Measurements from ENCODE around the gene MED15. TPM values are rescaled to one million over a fixed set of nuclear protein-coding genes. Genes with fewer than 3 reads are reported as not detected.

Gene MED15
- total RNA-seq, 1 donor from 2014 or later, result 83.6 TPM

- H3K9me3 Mint-ChIP-seq (ENCODE audit: unreplicated experiment), result peaks cover 6% of the 10 kb centered on the region
- H3K27me3 Mint-ChIP-seq (ENCODE audit: unreplicated experiment), result peaks cover 5% of the 10 kb centered on the region
- peaks cover 25% of the 10 kb centered on the region for H3K4me1 Mint-ChIP-seq (ENCODE audit: low read depth, unreplicated experiment)
- H3K4me3 Mint-ChIP-seq (ENCODE audit: unreplicated experiment), result no peak overlapping the region
- H3K36me3 Mint-ChIP-seq (ENCODE audit: unreplicated experiment), result peaks cover 4% of the 10 kb centered on the region
- H3K27ac Mint-ChIP-seq (ENCODE audit: unreplicated experiment), result no peak overlapping the region
- no peak for TF ChIP-seq CTCF (IDR thresholded peaks at IDR 0.05; ENCODE audit: partially characterized antibody, unreplicated experiment)
- no peak for DNase-seq
These were observed 15.9 kb downstream of the MED15 start for GRCh38 chr22:20523086-20523983.

DNA sequence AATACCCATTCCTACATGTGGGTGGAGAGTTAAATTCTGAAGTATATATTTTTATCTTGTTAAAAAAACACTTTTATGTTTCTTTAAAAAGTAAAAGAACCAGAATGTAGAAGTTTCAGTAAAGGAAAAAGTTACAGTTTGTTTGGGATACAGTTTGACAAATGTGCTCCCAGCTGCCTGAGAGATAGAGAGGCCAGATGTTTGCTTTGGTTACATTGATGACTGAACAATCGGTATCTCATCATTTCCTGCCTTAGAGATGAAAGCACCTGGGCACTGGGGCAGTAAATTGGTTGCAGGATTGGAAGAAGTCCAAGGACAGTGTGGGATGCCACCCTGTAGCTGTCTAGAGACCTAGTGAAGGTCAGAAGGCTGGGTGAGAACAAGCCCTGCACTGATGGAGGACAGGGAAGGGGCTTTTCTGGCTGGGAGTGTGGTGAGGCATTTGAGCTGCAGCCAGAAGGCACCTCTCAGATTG lies 16.6 kb downstream of the MED15 start:
- Mint-ChIP-seq H3K27me3 (ENCODE audit: unreplicated experiment) (peaks cover 5% of the 10 kb centered on the region), H3K36me3 (ENCODE audit: unreplicated experiment) (peaks cover 4% of the 10 kb centered on the region), H3K9me3 (ENCODE audit: unreplicated experiment) (peaks cover 6% of the 10 kb centered on the region), H3K27ac (ENCODE audit: unreplicated experiment) (no peak overlapping the region), H3K4me1 (ENCODE audit: low read depth, unreplicated experiment) (peaks cover 25% of the 10 kb centered on the region), H3K4me3 (ENCODE audit: unreplicated experiment) (no peak overlapping the region)
- no peak for TF ChIP-seq CTCF (IDR thresholded peaks at IDR 0.05; ENCODE audit: partially characterized antibody, unreplicated experiment)
- no peak for DNase-seq

GRCh38 chr22:20525048-20525447 lies 17.6 kb downstream of the MED15 start:
- H3K27ac Mint-ChIP-seq (ENCODE audit: unreplicated experiment), result no peak overlapping the region
- DNase-seq, result no peak
- no peak overlapping the region for H3K4me3 Mint-ChIP-seq (ENCODE audit: unreplicated experiment)
- H3K4me1 Mint-ChIP-seq (ENCODE audit: low read depth, unreplicated experiment), result peaks cover 26% of the 10 kb centered on the region
- H3K27me3 Mint-ChIP-seq (ENCODE audit: unreplicated experiment), result peaks cover 5% of the 10 kb centered on the region
- H3K36me3 Mint-ChIP-seq (ENCODE audit: unreplicated experiment), result peaks cover 4% of the 10 kb centered on the region
- peaks cover 6% of the 10 kb centered on the region for H3K9me3 Mint-ChIP-seq (ENCODE audit: unreplicated experiment)
- no peak for TF ChIP-seq CTCF (IDR thresholded peaks at IDR 0.05; ENCODE audit: partially characterized antibody, unreplicated experiment)

GRCh38 chr22:20526305-20526627 lies 18.9 kb downstream of the MED15 start:
- H3K27me3 Mint-ChIP-seq (ENCODE audit: unreplicated experiment), result peaks cover 5% of the 10 kb centered on the region
- H3K36me3 Mint-ChIP-seq (ENCODE audit: unreplicated experiment), result peaks cover 4% of the 10 kb centered on the region
- H3K4me1 Mint-ChIP-seq (ENCODE audit: low read depth, unreplicated experiment), result peaks cover 30% of the 10 kb centered on the region
- no peak for TF ChIP-seq CTCF (IDR thresholded peaks at IDR 0.05; ENCODE audit: partially characterized antibody, unreplicated experiment)
- no peak overlapping the region for H3K27ac Mint-ChIP-seq (ENCODE audit: unreplicated experiment)
- no peak overlapping the region for H3K4me3 Mint-ChIP-seq (ENCODE audit: unreplicated experiment)
- peaks cover 3% of the 10 kb centered on the region for H3K9me3 Mint-ChIP-seq (ENCODE audit: unreplicated experiment)
- DNase-seq, result no peak
